Stimulated activated naive CD8-positive, alpha-beta T cell treated with anti-CD3 and anti-CD28 coated beads, Interleukin-15, Interleukin-2, amounts not matched to agents 100 U/mL and 50 U/mL, for 24 hours (primary cell): ENCODE measurements around the gene CNTN5.

Experiments
- ATAC-seq: fragments of 150-1000 bp; cut with Tn5 transposase; one replicate; pipeline ENCODE4 v1.10.0; 2021
- DNase-seq: peaks from one replicate; pipeline ENCODE4 v3.0.0; 2021

Gene CNTN5

DNA sequence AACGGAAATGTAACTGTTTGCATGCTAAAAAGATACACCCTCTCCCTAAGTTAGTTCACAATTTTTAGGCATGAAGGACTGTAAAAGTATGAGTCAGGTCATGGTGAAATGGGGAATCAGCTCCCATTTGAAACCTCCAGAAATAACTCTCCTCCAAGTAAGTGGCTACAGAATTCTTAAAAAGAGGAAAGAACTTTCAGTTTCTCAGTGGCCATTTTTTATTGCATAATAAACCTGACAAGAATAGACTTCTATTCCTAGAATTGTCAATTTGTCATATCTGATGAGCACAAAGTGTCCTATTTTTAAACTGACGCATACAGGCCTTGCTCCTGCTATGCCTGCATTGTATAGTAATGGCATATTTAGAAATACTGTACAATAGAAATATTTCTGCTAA lies 612.2 kb downstream of the CNTN5 start:
- DNase-seq: no peak
- no peak for ATAC-seq

DNA sequence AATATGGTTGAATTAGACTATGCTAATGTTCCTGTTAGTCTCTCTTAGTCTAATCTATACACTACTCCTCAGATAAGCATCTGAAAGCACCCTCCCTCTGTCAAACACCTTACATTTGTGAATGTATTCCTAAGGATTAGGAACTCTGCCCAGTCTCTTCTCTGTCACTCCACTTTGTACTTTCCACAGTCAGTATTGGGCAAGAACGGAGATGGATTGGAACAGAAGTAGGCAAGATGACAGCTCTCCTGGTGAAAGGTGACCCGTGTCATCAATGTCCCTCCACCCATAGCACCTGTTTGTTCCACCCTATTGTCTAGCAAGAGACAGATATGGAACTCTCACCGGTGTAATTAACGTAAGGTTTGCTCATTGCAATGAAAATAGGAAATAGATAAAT lies 613.8 kb downstream of the CNTN5 start:
- no peak for ATAC-seq

DNA sequence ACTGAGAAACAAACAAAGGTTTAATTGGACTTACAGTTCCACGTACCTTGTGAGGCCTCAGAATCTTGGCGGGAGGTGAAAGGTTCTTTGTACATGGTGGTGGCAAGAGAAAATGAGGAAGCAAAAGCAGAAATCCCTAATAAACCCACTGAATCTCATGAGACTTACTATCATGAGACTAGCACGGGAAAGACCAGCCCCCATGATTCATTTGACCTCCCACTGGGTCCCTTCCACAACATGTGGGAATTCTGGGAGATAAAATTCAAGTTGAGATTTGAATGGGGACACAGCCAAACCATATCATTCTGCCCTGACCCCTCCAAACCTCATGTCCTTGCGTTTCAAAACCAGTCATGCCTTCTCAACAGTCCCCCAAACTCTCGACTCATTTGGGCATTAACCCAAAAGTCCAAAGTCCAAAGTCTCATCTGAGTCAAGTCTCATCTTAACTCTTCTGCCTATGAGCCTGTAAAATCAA lies 617.4 kb downstream of the CNTN5 start:
- ATAC-seq: no peak

More for the DNA sequence above, 613.8 kb downstream of the CNTN5 start:
- no peak for DNase-seq

DNA sequence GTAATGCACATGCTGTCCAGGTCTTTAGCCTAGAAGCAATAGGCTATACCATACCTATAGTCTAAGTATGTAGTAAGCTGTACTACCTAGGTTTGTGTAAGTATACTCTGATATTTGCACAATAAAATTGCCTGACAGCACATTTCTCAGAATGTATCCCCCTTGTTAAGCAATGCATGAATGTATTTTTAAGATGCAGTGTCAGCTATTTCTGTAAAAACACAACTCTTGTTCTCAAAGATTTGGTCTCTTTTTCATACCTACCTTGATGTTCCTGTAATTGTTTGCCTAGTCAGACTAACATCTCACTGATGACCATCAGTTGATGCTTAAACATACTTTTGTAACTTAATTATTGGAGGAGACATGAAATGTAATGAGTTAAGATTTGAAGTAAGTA lies 619.9 kb downstream of the CNTN5 start:
- ATAC-seq (no peak), DNase-seq (no peak)

More for the DNA sequence above, 617.4 kb downstream of the CNTN5 start:
- DNase-seq: no peak

DNA sequence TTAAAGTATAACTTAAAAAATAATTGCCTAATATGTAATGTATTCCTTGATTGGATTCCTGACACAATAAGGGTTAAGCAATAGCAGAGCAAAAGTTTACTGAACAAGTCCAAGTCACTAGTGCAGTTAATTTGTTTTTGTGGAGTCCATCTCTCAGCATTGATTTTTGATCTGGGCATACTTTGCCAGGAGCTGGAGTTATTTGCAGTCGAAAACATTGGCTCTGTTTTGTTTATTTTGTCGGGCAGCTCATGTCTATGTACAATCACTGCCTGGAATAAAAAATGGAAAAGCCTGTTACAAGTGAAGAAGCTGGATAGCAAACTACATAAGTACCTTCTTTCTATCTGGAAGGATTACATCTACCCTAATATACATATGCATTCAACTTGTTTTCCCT lies 625.2 kb downstream of the CNTN5 start:
- ATAC-seq (no peak), DNase-seq (no peak)

DNA sequence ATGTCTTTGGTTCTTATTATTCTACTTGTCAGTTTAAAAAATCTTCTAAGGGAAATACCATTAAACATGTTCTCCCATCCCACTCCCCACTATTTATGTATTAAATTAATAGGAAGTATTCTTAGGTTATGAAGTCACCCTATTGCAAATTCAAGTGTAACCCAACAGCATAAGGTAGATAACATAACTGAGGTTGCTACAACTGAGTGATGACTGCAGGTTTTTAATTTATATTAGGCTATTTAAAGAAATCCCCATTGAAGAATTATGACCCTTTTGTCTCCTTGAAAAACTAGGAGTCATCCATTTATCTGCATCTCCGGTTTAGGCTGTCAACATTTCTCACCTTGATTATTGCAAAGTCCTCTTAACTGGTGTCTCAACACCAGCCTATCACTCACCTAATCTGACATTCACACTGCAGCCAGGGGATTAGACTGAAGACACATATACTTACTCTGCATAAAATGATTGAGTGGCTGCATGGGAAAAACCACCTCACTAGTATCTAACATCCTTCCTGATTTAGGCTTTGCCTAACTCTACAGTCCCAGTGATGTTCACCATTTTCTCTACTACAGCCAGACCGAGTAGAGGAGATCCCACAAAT lies 649.4 kb downstream of the CNTN5 start:
- ATAC-seq (no peak), DNase-seq (no peak)

DNA sequence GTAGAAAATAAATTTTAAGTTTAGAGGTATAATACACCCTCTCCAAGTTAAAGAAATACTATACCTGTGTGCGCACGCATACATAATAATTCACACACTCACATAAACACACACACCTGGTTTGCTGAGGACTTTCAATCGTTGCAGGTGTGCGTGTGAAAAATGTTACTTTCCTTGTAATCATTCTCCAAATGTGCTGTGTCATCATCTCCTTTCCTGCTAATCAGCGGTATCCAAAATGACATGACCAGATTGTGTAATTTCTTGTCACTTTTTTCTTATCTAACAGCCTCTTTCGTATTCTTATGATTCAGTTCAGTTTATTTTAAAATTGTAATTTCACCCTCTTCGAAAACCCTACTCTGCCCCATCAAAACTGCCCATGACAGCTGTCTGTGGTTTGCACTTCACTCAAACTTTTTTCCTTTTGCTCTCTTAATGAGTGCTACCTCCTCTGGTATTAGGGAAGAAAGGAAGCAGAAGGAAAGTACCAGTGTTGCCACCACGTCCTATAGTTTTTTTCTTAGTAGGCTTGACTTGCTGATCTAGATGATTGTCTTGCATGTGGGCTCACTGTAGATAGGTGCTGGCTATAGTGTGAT lies 651.2 kb downstream of the CNTN5 start:
- DNase-seq: no peak
- ATAC-seq: no peak

DNA sequence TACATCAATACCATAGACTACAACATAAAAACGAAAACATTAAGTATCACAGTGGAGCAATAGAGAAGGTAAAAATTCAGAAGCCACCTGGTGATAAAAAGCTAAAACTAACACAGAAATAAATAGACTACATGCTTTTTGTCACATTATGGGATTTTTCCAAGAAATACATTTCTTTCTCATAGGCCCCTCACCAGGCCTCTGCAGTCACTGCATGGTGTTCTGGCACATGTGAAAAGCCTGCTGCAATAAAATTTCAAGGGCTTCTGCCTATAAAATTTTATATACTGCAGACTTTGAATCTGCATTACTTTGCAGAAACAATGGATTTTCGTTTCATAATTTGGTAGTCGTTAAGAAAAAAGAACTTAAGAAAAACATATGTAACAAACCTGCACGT lies 655.5 kb downstream of the CNTN5 start:
- DNase-seq (no peak), ATAC-seq (no peak)

DNA sequence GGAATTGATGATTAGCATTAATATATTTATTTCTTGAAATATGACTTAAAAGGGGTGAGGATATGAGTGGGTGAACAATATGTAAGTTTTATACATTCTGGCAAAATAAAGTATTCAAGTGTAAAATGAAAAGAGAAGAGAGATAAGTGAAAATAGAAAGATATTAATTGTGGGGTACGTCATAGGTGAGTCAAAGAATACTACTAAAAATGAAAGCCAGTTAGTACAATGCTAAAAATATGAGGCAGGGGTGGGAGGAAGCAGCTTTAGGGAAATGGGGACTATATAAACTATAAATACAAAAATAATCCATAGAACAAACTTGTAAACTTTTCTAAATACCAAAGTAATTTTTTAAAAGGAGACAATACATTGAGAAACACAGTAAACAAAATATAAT lies 661.4 kb downstream of the CNTN5 start:
- no peak for ATAC-seq
- no peak for DNase-seq

DNA sequence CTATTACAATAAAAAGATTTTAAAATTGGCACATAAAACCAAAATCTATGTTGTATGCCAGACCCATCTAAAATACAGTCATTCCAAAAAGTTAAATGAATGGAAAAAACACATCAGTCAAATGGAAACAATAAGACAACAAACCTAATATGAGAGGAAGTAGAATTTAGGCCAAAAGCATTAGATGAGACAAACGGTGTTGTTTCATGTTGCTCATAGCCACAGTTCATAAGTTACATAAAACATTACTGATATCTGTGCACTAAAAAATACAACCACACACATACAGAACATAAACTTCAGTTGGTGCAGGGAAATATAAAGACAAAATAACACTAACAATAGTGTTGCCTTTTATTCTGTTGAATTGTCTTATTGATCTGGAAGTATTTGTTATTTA lies 661.9 kb downstream of the CNTN5 start:
- DNase-seq (no peak), ATAC-seq (no peak)

DNA sequence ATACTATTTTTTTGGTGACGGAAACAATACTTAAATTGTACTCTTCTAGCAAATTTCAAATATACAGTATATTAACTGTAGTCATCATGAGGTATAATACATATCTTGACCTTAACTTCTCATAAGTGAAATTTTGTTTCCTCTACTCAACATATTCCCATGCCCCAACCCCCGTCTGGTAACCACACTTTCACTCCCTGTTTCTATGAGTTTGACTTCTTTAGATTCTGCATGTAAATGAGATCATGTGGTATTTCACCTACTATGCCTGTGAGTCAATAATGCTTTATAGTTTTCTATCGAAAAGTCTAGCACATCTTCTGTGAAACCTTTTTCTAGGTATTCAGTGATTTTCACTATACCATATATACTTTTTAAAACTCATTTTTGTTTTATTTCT lies 663.2 kb downstream of the CNTN5 start:
- DNase-seq: no peak

DNA sequence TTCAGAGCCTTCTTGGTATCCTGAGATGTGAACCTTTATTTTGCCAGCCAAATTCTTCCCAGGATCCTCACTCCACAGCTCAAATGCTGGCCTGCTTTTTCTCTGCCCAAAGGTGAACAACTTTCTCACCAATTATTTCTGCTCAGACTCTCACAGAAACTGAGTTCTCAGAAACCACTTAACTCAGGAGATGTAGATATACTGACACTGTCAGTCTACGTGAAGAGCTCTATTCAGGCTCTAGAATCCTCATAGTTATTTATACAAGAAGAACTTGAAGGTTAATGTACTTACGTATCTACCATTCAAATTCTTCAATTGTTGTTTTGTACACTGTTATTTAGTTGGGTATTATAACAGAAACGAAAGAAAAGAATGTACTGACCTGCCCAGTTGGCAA lies 666.1 kb downstream of the CNTN5 start:
- no peak for DNase-seq
- ATAC-seq: no peak

More for the DNA sequence above, 663.2 kb downstream of the CNTN5 start:
- ATAC-seq: no peak

DNA sequence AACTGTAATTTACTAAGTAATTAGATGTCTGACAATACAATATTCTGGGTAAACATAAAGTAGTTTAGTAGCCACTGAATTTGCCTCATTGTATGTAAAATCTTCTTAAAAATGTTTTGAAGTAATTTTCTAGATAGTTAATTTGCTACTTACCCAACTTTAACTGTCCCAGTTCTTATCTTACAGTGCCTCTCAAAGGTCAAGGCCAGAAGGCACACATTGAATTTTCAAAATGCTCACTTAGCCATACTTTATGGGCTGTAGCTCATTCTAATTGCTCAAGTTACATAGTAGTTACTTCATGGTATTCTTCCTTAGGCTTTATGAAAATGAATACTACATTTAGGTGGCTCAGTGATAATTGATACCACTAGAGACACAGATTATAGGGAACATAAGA lies 666.6 kb downstream of the CNTN5 start:
- no peak for ATAC-seq
- no peak for DNase-seq

DNA sequence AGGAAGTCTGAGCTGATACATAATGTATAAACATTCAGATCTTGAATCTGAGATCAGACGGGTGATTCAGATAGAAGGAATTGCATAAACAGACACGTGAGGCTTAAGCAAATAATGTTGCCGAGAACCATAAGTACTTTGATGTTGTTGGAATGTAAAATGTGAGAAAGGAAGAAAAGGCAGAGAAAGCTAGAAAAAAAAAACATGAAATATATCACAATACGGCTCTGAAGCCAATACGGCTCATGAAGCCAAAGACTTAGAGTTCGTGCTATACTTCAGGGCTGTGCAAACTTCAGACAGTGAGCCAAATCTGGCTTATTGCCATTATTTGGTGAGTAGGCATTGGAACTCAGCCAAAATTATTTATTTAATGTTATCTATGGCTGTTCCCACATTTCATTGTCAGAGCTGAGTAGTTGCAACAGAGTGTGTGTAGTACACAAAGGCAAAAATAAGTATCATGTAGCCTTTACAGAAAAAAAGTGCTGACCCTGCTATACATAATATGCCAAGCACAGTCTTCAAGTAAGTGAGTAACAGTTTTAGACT lies 673.3 kb downstream of the CNTN5 start:
- DNase-seq (no peak), ATAC-seq (no peak)

DNA sequence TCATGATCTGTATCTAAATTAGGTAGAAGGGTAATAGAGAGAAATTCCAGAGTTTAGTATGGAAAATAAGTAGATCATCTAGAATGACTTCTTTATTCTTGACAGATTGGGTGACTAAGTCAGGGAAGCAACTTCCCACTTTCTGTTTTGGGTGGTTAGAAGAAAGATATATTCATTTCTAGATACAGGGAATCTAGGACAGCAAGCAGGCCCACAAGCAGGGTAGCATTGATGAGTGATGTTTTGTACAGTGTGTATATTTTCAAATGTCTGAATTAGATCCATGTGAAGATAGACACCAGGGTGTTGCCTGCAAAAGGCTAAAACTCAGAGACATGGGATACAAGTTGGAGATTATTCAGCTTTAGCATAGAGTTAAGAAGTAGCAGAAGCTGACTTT lies 674.4 kb downstream of the CNTN5 start:
- ATAC-seq: no peak
- no peak for DNase-seq

DNA sequence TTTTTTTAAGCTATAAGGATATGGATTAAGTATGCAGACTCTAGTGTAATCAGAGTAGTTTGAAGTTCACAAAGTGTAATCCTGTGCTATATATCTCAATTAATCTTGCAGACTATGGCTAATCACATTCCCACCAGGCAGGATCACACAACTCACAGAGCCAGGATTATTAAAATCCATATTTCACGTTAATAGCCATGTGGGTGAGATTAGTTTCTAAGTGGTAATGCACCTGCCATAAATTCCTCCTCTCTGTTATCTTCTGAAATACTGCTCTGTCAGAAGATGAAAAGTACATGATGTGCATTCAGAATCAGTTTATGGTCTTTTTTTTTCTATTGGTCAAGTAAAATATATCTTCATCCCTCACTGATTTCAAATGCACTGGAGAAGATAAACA lies 686.1 kb downstream of the CNTN5 start:
- DNase-seq (no peak), ATAC-seq (no peak)

DNA sequence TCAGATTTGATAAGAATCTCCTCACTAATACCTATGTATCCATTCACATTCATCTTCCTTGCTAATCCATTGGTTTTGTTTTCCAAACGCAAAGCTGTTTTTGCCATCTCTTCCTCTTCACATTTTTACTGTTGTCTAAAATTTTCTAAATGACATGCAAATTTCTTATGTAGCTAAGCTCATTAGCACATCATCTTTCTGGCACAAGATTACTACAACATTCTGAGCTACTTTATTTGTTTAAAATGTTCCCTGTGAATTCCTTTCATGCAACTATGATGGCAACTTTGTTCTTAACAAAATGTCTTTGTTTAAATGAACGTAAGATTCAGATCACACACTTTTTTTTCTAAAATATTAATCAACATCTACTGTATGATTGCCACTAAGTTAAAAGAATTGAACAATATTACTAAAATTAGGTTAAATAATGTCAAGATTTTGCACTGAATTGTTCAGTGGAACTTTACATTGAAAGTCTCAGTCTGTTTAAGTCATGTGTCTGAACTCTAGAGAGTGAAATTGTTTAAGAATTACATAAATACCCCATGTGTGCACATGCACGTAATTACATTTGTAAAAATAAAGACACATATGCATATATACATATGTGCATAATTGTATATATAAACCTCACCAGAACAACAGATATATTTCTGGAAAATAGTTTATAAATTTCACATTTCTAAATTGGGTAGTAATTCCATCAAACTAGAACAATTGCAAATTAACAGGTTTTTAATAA lies 688.4 kb downstream of the CNTN5 start:
- ATAC-seq: no peak
- no peak for DNase-seq

DNA sequence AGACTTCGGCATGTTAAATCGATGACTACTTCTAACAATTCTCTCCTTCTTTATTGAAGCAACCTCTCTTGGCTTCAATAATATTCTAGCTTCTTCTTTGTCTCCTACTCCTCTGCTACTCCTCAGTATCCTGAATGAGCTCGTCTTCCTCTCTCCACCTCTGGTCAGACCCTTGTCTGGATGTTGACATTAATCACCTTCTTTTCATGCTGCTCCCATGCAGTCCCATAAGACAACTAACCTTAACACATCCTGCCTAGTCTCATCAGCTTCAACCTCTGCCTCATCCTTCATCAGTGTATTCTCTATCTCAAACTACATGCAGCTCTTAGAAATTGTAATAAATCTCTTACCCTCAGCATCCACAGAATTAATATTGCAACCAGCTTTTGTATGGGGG lies 695.6 kb downstream of the CNTN5 start:
- no peak for ATAC-seq
- DNase-seq: no peak

DNA sequence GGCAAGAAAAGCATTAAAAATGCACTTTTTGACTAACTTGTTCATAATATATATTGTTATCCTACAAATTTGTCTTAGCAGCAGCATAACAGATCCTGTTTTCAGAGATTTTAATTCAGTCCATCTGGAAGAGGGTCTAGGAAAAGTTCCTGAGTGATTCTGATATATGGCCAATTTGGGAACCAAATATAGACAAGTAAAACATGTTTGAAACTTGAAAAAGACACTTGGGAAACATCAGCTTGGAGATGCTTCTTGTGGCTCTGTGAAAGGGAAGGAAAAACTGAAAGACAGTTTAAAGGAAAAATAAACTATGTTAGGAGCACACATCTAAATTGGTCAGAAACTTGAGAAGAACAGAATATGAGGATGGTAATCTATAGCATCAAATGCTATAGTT lies 697.5 kb downstream of the CNTN5 start:
- DNase-seq (no peak), ATAC-seq (no peak)

DNA sequence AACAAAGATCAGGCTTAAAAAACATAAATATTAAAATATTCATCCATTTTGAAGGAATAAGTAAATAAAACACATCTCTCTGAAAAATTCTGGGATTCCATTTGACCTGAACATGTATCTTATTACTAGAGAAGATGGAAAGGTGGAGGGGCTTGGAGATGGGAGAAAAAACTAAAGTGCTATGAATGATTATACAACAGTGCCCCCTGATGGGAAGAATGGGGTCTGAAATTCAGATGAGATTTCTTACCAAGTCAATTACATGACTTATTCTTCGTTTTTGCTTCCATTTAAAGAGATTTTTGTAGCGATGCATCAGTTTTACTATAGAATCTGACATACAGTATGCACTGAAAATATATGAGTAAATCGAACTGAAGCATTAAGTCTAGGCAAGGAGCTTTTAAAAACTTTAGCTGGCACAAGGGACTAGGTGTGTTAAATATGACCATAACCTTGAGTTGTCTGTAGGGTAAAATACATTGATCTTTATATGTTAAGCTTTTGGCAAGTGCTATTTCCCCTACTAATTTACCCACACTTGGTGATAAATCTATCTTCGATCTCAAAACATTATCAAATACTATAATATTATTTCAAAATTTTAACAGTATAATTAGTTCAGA lies 718.8 kb downstream of the CNTN5 start:
- ATAC-seq (no peak), DNase-seq (no peak)

DNA sequence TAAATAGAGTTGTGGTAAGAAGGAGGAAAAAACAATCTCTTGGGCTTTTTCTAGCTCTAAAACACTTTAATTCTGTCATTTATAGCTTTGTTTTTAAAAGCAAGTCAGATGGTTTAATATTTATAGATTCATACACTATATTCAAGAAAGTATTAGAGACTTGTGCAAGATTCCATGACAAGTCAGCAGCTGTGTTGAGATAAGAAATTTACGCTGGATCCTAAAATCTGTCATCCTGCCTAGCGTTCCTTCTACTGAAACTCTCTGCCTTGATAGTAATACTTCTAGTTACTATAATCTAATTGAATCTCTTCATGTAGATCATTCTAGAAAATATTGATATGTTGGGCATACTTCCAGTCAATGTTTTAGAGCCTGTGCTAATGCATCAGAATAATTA lies 721.8 kb downstream of the CNTN5 start:
- ATAC-seq (no peak), DNase-seq (no peak)

DNA sequence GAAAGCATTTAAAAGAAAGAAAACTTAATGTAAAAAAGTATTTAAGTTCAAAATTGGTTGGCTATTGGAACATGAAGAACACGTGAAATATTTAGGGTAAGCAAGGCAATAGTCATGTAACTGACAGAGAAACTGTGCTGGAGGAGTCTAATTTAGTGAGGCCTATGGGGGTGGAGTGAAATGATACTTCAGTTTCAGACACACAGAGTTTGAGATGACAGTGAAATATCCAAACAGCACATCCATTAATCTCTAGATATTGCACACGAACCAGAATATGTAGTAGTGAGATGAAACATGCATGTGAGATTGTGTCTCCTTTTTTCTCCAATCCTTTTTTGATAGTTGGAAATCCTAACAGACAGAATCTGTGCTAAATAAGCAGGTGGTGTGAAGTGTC lies 739.0 kb downstream of the CNTN5 start:
- no peak for DNase-seq
- no peak for ATAC-seq

DNA sequence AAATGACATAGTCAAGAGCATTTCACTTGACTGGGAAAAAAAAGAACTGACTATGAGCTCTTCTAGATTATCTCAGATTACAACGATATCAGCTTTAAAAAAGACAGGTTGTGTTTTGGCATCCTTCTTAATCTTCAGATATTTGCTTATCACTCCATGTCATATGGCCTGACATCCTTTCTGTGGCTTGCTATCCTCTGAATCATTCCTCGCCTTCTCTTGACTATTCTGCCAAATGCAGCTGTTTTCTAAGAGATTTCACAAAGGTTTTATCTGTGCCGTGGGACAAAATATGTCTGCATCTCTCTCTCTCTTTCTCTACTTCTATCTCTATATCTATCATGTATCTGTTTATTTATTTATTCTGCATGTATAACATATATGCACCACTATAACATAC lies 746.1 kb downstream of the CNTN5 start:
- DNase-seq (no peak), ATAC-seq (no peak)
